ENCODE results near the gene SKP1.

SKP1 gene

DNA sequence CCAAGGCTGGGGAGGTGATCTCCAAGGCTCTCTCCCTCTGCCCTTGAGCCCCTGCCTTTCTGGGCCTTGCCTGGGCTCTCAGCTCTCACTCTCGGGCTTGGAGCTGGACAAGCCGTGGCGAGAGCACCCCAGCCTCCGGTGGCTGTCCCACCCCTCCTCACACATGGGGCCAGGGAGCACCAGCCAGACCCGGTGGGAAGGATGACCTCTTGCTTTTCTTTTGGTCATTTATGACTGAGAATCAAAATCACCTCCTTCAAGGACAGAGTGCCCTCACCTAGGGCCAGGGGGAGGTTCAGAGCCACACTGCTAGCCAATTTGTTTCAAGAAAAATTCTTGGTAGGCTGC, 48.1 kb downstream of the SKP1 start:
- DNase-seq: no peak

DNA sequence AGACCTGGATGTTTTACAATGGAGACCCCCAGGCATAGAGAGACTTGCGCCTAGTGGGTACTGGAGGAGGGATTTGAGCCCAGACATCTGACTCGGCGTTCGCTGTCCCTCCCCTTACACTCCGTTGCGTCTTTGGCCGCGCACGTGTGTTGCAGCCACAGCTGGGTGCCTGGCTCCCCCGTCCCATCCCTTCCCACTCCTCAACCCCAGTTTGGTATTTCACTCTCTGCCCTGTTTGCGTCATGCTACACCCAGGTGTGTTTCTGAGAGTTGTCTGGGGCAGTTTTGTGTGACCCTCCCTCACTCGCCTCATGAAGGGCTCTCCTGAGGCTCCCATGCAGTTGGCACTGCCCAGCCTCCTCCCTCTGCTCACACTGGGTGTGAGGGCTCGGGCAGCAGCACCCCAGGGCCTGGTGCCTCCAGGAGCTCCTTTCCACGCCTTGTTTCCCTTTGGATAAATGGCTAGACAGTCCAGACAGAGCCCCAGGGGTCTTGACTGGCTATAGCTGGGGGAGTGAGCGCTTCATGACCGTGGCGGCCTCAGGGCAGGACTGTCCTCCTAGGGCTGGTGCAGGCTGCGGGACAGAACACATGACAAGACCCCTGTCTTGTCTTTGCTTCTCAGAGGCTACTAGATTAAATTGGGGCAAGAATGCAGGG, 48.6 kb downstream of the SKP1 start:
- no peak for DNase-seq

DNA sequence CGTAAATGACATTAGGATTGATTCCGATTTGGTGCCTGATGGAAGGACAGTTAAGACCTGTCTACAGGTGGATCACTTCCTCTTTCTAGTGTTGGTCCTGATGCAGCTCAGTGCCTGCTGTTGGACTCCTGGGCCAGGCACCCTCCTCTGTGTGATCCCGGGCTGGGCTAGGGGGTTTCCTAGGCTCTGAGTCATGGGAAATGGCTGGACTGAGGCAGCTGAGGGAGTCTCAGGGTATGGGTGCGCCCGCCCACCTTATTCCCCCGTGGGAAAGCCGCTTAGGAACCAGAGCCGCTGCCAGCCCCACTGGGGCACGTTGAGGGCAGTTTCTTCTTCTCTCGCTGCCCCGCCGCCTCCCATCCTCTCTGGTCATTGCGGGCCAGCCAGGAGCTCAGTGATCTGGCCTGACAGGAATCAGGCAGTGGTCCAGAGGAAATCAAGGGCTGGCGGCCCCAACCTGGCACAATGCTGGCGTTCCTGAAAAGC, 49.3 kb downstream of the SKP1 start:
- no peak for DNase-seq

DNA sequence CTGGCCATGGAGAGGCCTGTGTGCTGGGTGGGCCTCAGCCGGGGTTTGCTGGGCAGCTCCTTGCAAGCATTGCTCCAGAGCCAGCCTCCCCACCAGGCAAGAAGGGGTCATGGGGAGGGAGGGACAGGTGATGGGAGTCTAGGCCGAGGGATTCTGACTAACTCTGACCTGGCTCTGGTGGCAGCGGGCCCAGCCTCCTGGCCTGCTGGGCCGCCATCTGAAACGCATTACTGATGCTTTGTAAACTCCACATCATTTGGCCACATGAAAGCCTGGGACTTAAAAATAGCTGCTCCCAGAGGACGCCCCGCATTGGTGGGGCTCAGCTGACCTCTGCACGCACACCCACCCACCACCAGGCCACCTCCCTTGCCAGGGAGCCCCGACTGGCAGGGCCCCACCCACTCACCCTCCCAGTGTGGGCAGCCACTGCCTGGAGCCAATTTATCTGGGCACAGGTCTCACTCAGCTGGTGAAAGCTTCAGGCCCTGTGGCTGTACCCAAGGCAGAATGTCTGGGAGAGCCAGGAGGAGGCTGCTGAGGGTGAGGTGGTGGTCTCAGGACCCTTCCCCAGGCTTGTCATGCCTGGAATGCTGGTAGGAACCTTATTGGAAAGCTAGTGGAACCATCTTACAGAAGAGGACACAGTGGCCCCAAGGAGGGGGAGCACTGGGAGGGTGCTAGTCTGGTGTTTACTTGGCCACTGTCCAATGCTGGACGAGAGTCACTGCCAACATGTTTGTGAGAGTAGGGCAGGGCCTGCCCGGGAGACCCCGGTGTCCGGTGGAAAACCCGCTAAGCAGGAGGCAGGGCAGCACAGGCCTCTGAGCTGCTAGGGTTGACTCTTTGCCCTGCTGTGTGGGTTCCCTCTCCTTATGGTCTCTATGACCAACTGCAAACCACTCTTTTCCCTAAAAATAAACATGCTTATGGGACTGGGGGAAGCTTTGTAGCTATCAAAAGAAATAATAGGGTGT, 51.4 kb downstream of the SKP1 start:
- DNase-seq: no peak

GRCh38 chr5:134124289-134125038, 52.3 kb downstream of the SKP1 start:
- DNase-seq: no peak

DNA sequence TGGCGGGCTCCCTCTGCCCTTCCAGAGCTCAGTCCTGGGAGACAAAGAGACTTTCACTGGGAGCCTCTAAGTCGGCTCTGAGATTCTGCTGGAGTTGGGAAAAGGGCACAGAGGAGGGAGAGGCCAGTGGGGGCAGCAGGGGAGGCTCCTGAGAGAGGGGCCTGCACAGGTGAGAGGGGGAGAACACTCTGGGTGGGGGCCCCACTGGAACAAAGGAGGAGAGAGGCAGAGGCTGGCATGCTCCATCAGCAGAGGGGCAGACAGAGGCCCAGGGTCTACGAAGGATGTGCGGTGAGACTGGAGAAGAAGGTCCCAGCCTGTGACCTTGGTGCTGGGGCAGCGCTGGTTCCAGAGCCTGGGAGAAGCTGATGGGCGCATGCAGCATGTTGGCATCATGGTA, 53.4 kb downstream of the SKP1 start:
- DNase-seq: no peak

DNA sequence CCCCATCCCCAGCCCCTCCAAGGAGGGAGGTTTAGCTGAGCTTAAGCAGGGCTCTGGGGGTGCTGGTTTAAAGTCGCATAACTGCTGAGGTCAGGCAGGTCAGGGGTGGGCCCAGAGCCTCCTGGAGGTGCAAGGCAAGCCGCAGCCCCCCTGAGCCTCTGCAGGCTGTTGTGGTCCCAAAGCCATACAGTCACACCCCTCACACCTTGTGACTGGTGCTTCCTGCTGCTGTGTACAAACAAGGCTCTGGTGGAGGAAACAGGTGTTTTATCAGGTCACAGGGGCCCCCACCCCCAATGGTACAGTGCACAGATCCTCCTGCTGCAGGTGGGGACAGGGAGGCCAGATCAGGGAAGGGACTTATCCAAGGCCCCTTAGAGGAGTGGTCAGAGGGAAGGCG, 54.2 kb downstream of the SKP1 start:
- DNase-seq: no peak

DNA sequence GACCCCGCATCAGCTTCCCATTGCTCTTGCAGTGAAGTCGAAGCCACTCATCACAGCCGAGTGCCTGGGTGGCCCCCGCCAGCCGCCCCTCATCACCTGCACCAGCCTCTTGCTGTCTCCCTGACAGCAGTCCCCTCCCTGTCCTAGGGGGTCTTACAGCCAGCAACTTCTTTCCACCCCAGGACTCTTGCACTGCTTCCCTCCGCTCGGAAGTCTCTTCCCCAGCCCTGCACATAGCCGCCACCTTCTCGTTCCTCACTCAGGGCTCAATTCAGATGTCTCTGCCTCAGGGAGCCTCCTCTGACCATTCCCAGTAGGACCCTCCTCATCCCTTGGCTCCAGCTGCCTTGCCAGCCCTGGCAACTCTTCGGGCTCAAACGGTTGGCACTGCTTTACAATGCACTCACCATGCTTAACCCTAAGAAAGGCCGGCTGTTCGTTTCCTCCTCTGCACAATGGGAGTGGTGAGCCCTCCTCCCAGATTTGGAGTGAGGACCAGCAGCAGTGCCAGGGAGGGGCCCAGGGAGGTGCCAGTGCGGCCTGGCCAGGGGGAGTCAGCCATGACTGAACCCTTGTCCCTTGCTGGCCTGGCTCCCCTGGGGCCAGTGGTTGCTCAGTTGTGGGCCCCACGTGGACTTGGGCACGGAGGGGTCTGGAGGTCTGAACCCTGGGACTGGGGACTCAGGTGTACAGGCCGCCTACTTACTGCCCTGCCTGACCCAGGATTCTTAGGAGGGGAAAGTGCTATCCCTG, 56.2 kb downstream of the SKP1 start:
- DNase-seq: no peak

GRCh38 chr5:134119720-134120119, 57.0 kb downstream of the SKP1 start:
- no peak for DNase-seq

- no peak for DNase-seq
Observed at GRCh38 chr5:134118212-134118835, 58.4 kb downstream of the SKP1 start.

- no peak for DNase-seq
Observed at GRCh38 chr5:134116789-134117761, 59.7 kb downstream of the SKP1 start.

DNA sequence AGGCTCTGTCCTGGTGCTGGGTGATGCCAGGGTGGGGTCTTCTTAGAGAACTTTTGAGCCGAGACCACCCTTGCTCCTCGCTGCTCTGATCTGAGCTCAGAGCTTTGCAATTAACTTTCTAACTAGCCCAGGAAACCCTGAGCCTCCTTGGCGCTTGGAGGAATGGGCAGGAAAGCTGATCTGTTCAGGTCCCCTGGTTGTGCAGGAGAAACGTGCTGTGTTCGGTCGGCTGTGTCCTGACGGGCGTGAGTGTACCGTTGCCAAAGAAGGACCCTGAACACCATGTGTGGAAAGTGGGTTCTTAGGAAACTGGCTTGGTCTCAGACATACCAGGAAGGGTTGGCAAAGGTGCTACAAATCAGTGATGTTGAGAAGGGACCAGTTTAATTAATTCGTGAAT, 60.5 kb downstream of the SKP1 start:
- no peak for DNase-seq

- DNase-seq: no peak
Observed at GRCh38 chr5:134115806-134116175, 61.0 kb downstream of the SKP1 start.

DNA sequence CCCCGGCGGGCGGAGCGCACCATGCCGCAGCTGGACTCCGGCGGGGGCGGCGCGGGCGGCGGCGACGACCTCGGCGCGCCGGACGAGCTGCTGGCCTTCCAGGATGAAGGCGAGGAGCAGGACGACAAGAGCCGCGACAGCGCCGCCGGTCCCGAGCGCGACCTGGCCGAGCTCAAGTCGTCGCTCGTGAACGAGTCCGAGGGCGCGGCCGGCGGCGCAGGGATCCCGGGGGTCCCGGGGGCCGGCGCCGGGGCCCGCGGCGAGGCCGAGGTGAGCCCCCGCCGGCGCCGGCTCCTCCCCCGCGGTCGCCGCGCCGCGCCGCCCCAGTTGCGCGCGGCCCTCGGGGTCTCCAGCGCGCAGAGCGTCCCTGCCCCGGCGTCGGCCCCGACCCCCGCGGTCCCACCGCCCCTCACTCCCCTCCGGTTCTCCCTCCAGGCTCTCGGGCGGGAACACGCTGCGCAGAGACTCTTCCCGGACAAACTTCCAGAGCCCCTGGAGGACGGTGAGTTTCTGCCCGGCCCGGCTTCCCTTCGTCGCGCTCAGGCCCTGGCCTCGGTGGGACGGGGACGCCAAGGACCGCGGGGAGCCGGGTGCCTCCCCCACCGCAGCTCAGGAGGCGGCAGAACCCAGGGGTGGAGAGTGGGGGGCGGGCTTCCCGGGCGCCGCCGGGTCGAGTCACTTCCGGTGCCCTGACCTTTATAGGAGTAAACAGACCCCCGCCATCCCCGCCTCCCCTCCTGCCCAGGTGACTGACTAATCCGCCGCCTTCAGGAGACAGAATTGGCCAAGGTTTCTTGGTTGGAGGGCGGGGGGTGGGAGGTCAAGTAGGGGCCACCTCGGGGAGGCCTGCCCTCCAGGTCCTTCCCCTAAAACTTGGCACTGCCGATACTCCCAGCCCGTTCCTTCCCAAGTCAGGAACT, 61.6 kb downstream of the SKP1 start:
- peak in 1 of 2 experiments; percentile 15 for DNase-seq

DNA sequence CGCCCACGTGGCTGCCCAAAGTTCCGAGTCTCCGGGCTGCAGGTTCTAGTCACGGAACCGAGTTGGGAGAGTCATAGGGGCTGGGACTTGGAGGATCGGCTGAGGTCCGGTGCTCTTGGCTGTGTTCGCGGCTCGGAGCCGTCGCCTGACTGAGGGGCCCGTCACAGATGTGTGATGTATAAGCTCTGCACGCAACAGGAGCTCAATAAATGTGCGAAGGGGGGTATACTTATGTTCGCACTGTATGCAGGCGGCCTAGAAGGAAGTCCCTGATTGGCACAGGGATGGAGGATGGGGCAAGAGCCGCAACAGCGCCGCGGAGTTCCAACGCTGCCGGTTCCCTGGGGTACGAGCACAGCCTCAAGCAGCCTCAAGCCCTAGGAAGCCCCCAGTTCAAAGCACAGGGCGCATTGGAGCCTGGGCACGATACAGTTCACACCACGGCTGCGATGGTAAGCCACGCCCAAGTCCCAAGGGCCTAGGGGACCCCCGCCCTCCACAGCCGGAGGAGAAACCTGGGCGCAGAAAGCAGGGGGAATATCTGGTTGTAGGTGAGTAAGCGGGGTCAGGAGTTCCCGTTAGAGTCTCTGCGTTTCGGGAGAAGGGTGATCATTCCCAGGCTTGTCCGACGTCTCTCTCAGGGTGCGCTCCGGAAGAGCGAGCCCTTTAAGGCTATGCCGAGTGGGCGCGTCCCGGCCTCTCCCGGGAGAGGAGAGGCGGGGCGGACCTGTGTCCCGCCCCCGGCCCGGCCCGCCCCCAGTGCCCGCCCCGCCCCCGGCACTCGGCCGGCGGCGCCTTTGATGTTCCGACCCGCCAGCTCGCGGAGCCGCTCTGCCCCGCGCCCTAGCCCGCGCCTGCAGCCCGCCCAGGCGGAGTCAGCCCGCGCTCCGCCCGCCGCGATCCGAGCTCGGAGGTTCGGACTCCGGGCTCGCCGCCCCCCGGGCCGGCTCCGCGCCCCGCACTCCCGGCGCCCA, 62.6 kb downstream of the SKP1 start, which contains the start of gene TCF7:
TCF7 (plus strand) TSS at position 780 of the 974 bp plus-strand sequence. CDS start 226 bp downstream, outside the sequence.
- DNase-seq: peak; percentile 34 to 76

DNA sequence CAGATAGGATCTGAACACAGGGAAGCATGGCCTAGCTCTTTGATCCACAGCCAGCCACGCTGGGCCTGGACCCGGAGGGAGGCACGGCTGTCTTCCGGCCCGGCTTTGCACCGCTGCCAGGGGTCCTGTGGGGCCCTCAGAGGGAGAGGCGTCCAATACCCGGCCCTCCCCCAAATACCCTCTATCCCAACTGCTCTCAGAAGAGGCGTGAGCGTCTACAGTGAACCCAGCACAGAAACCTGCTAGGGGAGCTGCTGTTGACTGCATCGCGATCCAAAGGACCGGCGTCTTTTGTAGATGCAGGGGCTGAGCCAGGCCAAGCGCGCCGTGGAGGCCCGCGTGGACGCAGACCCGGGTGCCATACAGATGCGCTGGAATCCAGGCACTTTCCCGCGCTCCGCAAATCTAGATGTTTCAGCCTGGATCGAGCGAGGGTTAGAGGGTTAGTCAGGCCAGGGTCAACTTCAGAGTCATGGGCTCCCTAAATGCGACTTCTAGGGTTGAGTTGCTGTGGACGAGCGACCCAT, 63.3 kb downstream of the SKP1 start:
- no peak for DNase-seq

GRCh38 chr5:134112726-134113362, 63.9 kb downstream of the SKP1 start:
- no peak for DNase-seq
